ENCODE measurements around the gene ARL3.
"Not testable (repeated sequence)": the region's sequence is repeated elsewhere in the genome, so short reads cannot be mapped to it uniquely, and the experiment has no call there.

Gene ARL3

GRCh38 chr10:102668326-102669107 is 45.7 kb downstream of the ARL3 start:
- TF ChIP-seq, protein P1, sequence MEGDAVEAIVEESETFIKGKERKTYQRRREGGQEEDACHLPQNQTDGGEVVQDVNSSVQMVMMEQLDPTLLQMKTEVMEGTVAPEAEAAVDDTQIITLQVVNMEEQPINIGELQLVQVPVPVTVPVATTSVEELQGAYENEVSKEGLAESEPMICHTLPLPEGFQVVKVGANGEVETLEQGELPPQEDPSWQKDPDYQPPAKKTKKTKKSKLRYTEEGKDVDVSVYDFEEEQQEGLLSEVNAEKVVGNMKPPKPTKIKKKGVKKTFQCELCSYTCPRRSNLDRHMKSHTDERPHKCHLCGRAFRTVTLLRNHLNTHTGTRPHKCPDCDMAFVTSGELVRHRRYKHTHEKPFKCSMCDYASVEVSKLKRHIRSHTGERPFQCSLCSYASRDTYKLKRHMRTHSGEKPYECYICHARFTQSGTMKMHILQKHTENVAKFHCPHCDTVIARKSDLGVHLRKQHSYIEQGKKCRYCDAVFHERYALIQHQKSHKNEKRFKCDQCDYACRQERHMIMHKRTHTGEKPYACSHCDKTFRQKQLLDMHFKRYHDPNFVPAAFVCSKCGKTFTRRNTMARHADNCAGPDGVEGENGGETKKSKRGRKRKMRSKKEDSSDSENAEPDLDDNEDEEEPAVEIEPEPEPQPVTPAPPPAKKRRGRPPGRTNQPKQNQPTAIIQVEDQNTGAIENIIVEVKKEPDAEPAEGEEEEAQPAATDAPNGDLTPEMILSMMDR (IDR thresholded peaks at IDR 0.05; ENCODE audit: low read depth, low read length): no peak
- no peak for DNase-seq (ENCODE audit: low read depth, low spot score)
- H3K4me3 ChIP-seq (ENCODE audit: low read depth, low read length): no peak overlapping the region
- in situ Hi-C loops (cut with HindIII; ENCODE audit: low sequenced_read_pairs): no loop called here

DNA sequence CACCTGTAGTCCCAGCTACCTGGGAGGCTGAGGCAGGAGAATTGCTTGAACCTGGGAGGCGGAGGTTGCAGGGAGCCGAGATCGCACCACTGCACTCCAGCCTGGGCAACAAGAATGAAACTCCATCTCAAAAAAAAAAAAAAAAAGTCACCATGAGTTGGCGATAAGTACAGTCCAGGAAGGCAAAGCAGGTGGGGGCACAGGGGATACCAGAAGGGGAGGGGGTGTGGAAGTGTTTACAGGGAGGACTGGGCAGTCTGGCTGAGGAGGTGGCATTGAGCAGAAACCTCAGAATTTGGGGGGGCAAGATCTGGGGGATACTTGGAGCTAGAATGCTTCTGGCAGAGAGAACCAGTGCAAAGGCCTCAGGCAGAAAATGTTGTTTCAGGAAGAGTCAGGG is 46.8 kb downstream of the ARL3 start:
- DNase-seq (ENCODE audit: low read depth, low spot score); H3K4me3 ChIP-seq (ENCODE audit: low read depth, low read length); in situ Hi-C loops (cut with HindIII; ENCODE audit: low sequenced_read_pairs): not testable (repeated sequence)

DNA sequence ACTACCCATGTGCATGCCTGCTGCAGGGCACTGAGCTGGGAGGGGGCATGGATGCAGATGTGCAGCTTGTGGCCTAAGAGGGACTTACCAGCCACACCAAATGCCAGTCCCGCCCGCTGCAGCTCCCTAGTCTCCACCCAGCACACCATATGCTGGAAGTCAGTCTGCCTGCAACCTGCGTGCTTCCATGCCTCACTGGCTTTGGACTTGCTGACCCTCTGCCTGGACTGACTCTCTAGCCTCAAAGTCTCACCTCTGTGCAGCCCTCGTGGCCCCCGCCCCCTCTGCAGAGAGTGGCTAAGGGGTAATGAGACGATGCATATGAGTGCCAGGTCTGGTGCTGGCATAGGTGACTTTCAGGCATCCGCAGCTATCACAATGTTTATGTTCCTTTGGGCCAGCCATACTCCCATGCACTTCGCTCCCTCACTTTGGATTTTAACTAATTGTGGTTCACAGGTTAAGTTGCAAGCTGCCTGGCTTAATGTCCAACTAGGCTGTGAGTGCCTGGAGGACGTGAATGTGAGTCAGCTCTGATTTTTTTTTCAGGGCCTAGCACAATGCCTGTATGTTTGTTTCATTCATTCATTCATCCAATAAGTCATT is 48.2 kb downstream of the ARL3 start:
- in situ Hi-C loops (cut with HindIII; ENCODE audit: low sequenced_read_pairs): no loop called here
- TF ChIP-seq, protein P1 (IDR thresholded peaks at IDR 0.05; ENCODE audit: low read depth, low read length): no peak
- DNase-seq (ENCODE audit: low read depth, low spot score): no peak
- H3K4me3 ChIP-seq (ENCODE audit: low read depth, low read length): no peak overlapping the region

DNA sequence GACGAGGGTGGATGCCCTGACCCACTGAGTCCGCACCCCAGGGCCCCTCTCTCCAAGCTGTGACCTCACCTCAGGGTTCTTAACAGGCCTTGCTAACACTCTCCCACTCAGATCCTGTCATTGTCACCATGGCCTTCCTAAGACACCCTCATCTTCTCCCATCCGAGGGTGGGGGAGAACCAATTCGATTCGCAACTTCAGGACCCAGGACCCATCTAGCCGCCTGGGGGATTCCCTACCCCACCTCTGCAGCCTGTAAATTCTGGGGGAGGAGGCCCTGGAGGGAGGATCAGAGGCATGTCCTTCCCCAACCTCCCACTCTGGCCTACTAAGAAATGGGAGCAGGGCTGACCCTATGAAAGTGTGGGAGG is 52.6 kb downstream of the ARL3 start:
- H3K4me3 ChIP-seq (ENCODE audit: low read depth, low read length): no peak overlapping the region
- TF ChIP-seq, protein P1 (IDR thresholded peaks at IDR 0.05; ENCODE audit: low read depth, low read length): no peak
- in situ Hi-C loops (cut with HindIII; ENCODE audit: low sequenced_read_pairs): no loop called here

DNA sequence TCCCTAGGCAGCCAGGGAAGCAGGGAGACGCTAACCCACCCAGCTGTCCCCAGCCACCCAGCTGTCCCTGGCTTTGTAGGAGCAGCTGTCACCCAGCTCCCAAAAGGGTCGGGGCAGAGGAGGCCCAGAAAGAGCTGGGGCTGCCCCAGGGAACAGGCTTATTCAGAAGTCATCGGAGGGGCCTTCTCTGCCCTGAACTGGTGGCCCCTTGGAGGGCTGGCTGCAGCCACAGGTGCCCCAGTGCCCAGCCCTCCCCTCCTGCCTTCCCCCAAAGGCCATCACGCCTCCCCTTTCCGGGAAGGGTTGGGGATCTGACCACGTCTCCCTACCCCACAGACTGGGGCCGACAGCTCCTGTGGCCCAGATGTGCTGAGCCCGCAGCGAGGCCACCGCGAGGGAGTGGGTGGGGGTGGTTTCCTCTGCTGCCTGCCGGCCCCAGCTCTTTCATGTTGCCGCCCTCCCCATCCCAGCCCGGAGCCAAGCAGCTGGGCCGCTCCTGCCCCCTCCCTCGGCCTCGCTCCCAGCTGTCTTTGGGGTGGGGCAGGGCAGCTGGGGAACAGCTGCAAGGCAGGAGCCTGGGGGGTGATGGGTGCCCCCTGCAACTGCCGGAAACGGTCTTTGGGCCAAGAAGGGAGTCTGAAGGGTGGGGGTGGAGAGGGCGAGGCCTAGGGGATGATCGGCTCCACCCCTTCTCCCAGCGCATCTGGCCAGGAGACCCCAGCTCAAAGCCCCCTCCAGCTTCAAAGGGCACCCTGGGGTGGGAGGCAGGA is 53.1 kb downstream of the ARL3 start:
- TF ChIP-seq, protein P1 (IDR thresholded peaks at IDR 0.05; ENCODE audit: low read depth, low read length): no peak
- H3K4me3 ChIP-seq (ENCODE audit: low read depth, low read length): no peak overlapping the region
- in situ Hi-C loops (cut with HindIII; ENCODE audit: low sequenced_read_pairs): no loop called here
- DNase-seq (ENCODE audit: low read depth, low spot score): peak; percentile 59

More for the DNA sequence above, 52.6 kb downstream of the ARL3 start:
- DNase-seq (ENCODE audit: low read depth, low spot score): no peak

GRCh38 chr10:102658802-102659201 is 55.4 kb downstream of the ARL3 start:
- in situ Hi-C loops (cut with HindIII; ENCODE audit: low sequenced_read_pairs): no loop called here

More at GRCh38 chr10:102658802-102659201, 55.4 kb downstream of the ARL3 start:
- no peak overlapping the region for H3K4me3 ChIP-seq (ENCODE audit: low read depth, low read length)
- no peak for DNase-seq (ENCODE audit: low read depth, low spot score)
- TF ChIP-seq, protein P1 (IDR thresholded peaks at IDR 0.05; ENCODE audit: low read depth, low read length): no peak

Measured in astrocyte of the spinal cord (primary cell).